CD14-positive monocyte (primary cell): ENCODE results near the gene PRDM12. TPM values are rescaled to one million over a fixed set of nuclear protein-coding genes. Genes with fewer than 3 reads are reported as not detected.

ENCODE experiments used
- DNase-seq, 3 donors: peaks; one replicate each; pipeline ENCODE4 v3.0.0-alpha.2; 2011 to 2022
- H2AFZ ChIP-seq: 2 replicates; pipeline ENCODE4 v1.6.0; 2012; ENCODE audit warnings: mild to moderate bottlenecking, low read depth, low read length, inconsistent platforms; ENCODE audit not compliant: insufficient read depth, poor library complexity, severe bottlenecking
- H3K27ac ChIP-seq, 2 donors: 1 replicate in 1 of 2; 2 replicates in 1 of 2; pipeline ENCODE4 v1.5.1; 2012 to 2013; ENCODE audit warnings: low read length in 2 of 2, control low read depth in 1 of 2, inconsistent platforms in 1 of 2, low read depth in 1 of 2, mild to moderate bottlenecking in 1 of 2
- H3K27me3 ChIP-seq, 2 donors: one replicate each; pipeline versions ENCODE4 v1.6.0 to v1.6.1; 2011 to 2013; ENCODE audit warnings: low read length in 2 of 2; ENCODE audit not compliant: control insufficient read depth in 2 of 2, insufficient read depth in 2 of 2
- H3K36me3 ChIP-seq, 2 donors: replicated peaks in 1 of 2; 1 replicate in 1 of 2; 2 replicates in 1 of 2; pipeline versions ENCODE4 v1.5.1 to v1.6.1; 2012 to 2013; ENCODE audit warnings: low read length in 2 of 2, control low read depth in 1 of 2, inconsistent platforms in 1 of 2, mild to moderate bottlenecking in 1 of 2; ENCODE audit not compliant: insufficient read depth in 2 of 2, control insufficient read depth in 1 of 2
- H3K4me1 ChIP-seq, 2 donors: 1 replicate in 1 of 2; 2 replicates in 1 of 2; pipeline versions ENCODE4 v1.5.1 to v1.6.1; 2012 to 2013; ENCODE audit warnings: low read length in 2 of 2, control low read depth in 1 of 2, inconsistent platforms in 1 of 2, mild to moderate bottlenecking in 1 of 2, moderate library complexity in 1 of 2; ENCODE audit not compliant: insufficient read depth in 2 of 2, control insufficient read depth in 1 of 2
- H3K4me2 ChIP-seq: replicated peaks from 2 replicates; pipeline ENCODE3; 2012; ENCODE audit warnings: low read length, moderate library complexity, mild to moderate bottlenecking; ENCODE audit not compliant: poor library complexity, severe bottlenecking; ENCODE audit errors: extremely low read depth
- H3K4me3 ChIP-seq, 3 experiments: fragments of 200-600 bp in 1 of 3; sonication (generic) in 1 of 3; replicated peaks in 1 of 3; 1 replicate in 2 of 3; 2 replicates in 1 of 3; pipeline ENCODE4 v1.5.1; 2011 to 2013; ENCODE audit warnings: low read length in 3 of 3, mild to moderate bottlenecking in 3 of 3, control low read depth in 2 of 3, low read depth in 2 of 3, inconsistent platforms in 1 of 3, moderate library complexity in 1 of 3
- H3K79me2 ChIP-seq: 2 replicates; pipeline ENCODE4 v1.6.0; 2012; ENCODE audit warnings: mild to moderate bottlenecking, control low read depth, inconsistent platforms, low read length, moderate library complexity; ENCODE audit not compliant: insufficient read depth
- H3K9ac ChIP-seq: 2 replicates; pipeline ENCODE4 v1.6.0; 2017; ENCODE audit warnings: low read length, mild to moderate bottlenecking; ENCODE audit not compliant: insufficient read depth, poor library complexity, severe bottlenecking
- H3K9me3 ChIP-seq, 2 donors: replicated peaks in 1 of 2; 1 replicate in 1 of 2; 2 replicates in 1 of 2; pipeline versions ENCODE4 v1.5.1 to v1.6.1; 2012 to 2013; ENCODE audit warnings: low read length in 2 of 2, control low read depth in 1 of 2; ENCODE audit not compliant: control insufficient read depth in 1 of 2, insufficient read depth in 1 of 2
- H4K20me1 ChIP-seq: 2 replicates; pipeline ENCODE4 v1.6.0; 2012; ENCODE audit warnings: mild to moderate bottlenecking, low read length, control low read depth, moderate library complexity; ENCODE audit not compliant: insufficient read depth
- H3K27ac Mint-ChIP-seq, 7 donors: one replicate each; pipeline ENCODE4 v1.8.0; 2020; ENCODE audit warnings: mild to moderate bottlenecking in 7 of 7, mixed read lengths in 7 of 7, moderate library complexity in 6 of 7, inconsistent platforms in 2 of 7
- H3K27me3 Mint-ChIP-seq, 3 donors: one replicate each; pipeline ENCODE4 v1.8.0; 2021 to 2022; ENCODE audit warnings: low read depth in 3 of 3, mild to moderate bottlenecking in 3 of 3, mixed read lengths in 3 of 3, moderate library complexity in 3 of 3, inconsistent platforms in 1 of 3
- H3K36me3 Mint-ChIP-seq, 2 donors: one replicate each; pipeline ENCODE4 v1.8.0; 2020; ENCODE audit warnings: mixed read lengths in 2 of 2, inconsistent platforms in 1 of 2, mild to moderate bottlenecking in 1 of 2
- H3K4me1 Mint-ChIP-seq: one replicate; pipeline ENCODE4 v1.8.0; 2020; ENCODE audit warnings: mild to moderate bottlenecking, mixed read lengths
- H3K4me3 Mint-ChIP-seq, 2 donors: one replicate each; pipeline ENCODE4 v1.8.0; 2020; ENCODE audit warnings: mild to moderate bottlenecking in 2 of 2, mixed read lengths in 2 of 2, moderate library complexity in 1 of 2
- H3K9me3 Mint-ChIP-seq, 7 donors: one replicate each; pipeline ENCODE4 v1.8.0; 2020 to 2022; ENCODE audit warnings: mixed read lengths in 7 of 7, mild to moderate bottlenecking in 6 of 7, moderate library complexity in 6 of 7, inconsistent platforms in 2 of 7
- CTCF ChIP-seq: fragments of 200-600 bp; IDR thresholded peaks from one replicate; pipeline ENCODE4 v1.8.0; 2022; ENCODE audit warnings: antibody characterized with exemption, mild to moderate bottlenecking
- WGBS: methylation state at CpG from one replicate; pipeline ENCODE4 v1.1.5; 2013; ENCODE audit warnings: missing lambda C conversion rate; ENCODE audit not compliant: insufficient coverage; 5-methylcytosine and 5-hydroxymethylcytosine counted together
- intact Hi-C, 2 donors: fragments of 100-400 bp; cut with micrococcal nuclease; formaldehyde crosslinking; loops; one replicate each; pipeline versions ENCODE4 v1.15.0 to v1.15.1; 2023
- polyA plus RNA-seq, 3 donors: library from polyadenylated mRNA; depleted of rRNA in 1 of 3; unstranded in 2 of 3; stranded (reverse) in 1 of 3; fragments of 300-500 nt in 2 of 3; fragments of >200 nt in 1 of 3; fragmentation: Illumina TruSeq in 2 of 3; gene quantifications; 1 replicate in 2 of 3; 2 replicates in 1 of 3; pipeline ENCODE4 v1.2.3, GENCODE V29; 2012 to 2021

The PRDM12 gene
- polyA plus RNA-seq, 3 donors: 0.08 TPM; not detected in 2

GRCh38 chr9:130662099-130662969, 2.1 kb upstream of the PRDM12 start:
- Histone ChIP-seq H3K36me3 (no peaks in the 10 kb centered on the region), H3K4me3 (no peak overlapping the region), H3K79me2 (no peaks in the 10 kb centered on the region), H3K27me3 (peaks cover 64 to 95% of the 10 kb centered on the region in 2 donors), H3K27ac (no peak overlapping the region), H2AFZ (no peak overlapping the region), H3K9ac (no peak overlapping the region), H3K4me1 (peaks cover 3 to 5% of the 10 kb centered on the region in 2 donors), H3K9me3 (peaks cover 0 to 26% of the 10 kb centered on the region in 2 donors), H3K4me2 (no peak overlapping the region), H4K20me1 (no peaks in the 10 kb centered on the region)
- Mint-ChIP-seq H3K27me3 (peaks cover 87 to 98% (median 90%) of the 10 kb centered on the region in 3 donors), H3K4me1 (peaks cover 9% of the 10 kb centered on the region), H3K27ac (no peak overlapping the region), H3K36me3 (peaks cover 2 to 4% of the 10 kb centered on the region in 2 donors), H3K4me3 (peak overlapping the region in 1 of 2 donors; percentile 80), H3K9me3 (peaks cover 0 to 26% (median 7%) of the 10 kb centered on the region in 7 donors)
- no peak for DNase-seq
- 9% methylated on average over 48 of the region's 49 CpGs for WGBS
- no peak for TF ChIP-seq CTCF
- intact Hi-C loops: no loop called here

GRCh38 chr9:130662970-130663257, 1.5 kb upstream of the PRDM12 start:
- Histone ChIP-seq H3K36me3 (no peaks in the 10 kb centered on the region), H3K4me2 (no peak overlapping the region), H3K4me3 (no peak overlapping the region), H3K9me3 (peaks cover 0 to 25% of the 10 kb centered on the region in 2 donors), H3K9ac (no peak overlapping the region), H4K20me1 (no peaks in the 10 kb centered on the region), H3K27me3 (peaks cover 69 to 95% of the 10 kb centered on the region in 2 donors), H2AFZ (no peak overlapping the region), H3K79me2 (no peaks in the 10 kb centered on the region), H3K4me1 (peaks cover 3 to 5% of the 10 kb centered on the region in 2 donors), H3K27ac (no peak overlapping the region)
- H3K9me3 Mint-ChIP-seq: peaks cover 0 to 26% (median 7%) of the 10 kb centered on the region in 7 donors
- no peak overlapping the region for H3K27ac Mint-ChIP-seq
- WGBS: 2% methylated on average over 15 of the region's 15 CpGs
- no peak for TF ChIP-seq CTCF
- peak overlapping the region in 1 of 2 donors; percentile 80 for H3K4me3 Mint-ChIP-seq
- intact Hi-C loops: no loop called here
- DNase-seq: no peak
- peaks cover 9% of the 10 kb centered on the region for H3K4me1 Mint-ChIP-seq
- H3K36me3 Mint-ChIP-seq: peaks cover 2 to 4% of the 10 kb centered on the region in 2 donors
- H3K27me3 Mint-ChIP-seq: peaks cover 88 to 98% (median 91%) of the 10 kb centered on the region in 3 donors
